Measurements from ENCODE around the gene MEF2A. TPM values are rescaled to one million over a fixed set of nuclear protein-coding genes. Genes with fewer than 3 reads are reported as not detected.

The MEF2A gene
- total RNA-seq, 4 donors from 2014 or later, result 55.3 to 155 (median 105) TPM

DNA sequence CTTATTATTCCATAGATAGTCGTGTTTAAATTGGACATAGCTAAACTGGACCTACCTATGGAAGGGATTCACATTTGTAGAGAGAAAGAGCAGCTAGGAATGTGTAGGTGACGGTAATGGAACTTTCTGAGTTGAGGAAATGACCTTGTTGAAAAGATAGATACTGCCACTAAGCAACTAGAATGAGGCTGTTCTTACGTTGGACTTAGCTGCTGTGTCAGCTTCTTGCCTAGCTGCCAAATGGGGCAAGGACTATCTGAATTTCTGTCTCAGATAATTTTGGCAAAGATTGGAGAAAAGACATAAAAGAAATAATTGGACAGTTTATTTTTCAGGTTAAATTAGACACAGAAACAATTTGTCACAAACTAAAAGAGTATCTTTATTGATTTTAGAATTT, 68.8 kb downstream of the MEF2A start:
- intact Hi-C loops (cut with DNase I), result no loop called here
- no peak overlapping the region for H3K4me3 ChIP-seq (replicated peaks in 1 of 3)
- no peaks in the 10 kb centered on the region for H3K9me3 ChIP-seq
- no peaks in the 10 kb centered on the region for H3K36me3 ChIP-seq
- no peak for DNase-seq
- WGBS, 2 donors, result 77 to 83% methylated on average over 3 of the region's 3 CpGs
- no peaks in the 10 kb centered on the region for H3K27me3 ChIP-seq
- H3K4me1 ChIP-seq, result peaks cover 0 to 5% of the 10 kb centered on the region in 2 donors
- no peak overlapping the region for H3K27ac ChIP-seq
- no peak for TF ChIP-seq POLR2A (IDR thresholded peaks at IDR 0.05)
- TF ChIP-seq, protein P1, sequence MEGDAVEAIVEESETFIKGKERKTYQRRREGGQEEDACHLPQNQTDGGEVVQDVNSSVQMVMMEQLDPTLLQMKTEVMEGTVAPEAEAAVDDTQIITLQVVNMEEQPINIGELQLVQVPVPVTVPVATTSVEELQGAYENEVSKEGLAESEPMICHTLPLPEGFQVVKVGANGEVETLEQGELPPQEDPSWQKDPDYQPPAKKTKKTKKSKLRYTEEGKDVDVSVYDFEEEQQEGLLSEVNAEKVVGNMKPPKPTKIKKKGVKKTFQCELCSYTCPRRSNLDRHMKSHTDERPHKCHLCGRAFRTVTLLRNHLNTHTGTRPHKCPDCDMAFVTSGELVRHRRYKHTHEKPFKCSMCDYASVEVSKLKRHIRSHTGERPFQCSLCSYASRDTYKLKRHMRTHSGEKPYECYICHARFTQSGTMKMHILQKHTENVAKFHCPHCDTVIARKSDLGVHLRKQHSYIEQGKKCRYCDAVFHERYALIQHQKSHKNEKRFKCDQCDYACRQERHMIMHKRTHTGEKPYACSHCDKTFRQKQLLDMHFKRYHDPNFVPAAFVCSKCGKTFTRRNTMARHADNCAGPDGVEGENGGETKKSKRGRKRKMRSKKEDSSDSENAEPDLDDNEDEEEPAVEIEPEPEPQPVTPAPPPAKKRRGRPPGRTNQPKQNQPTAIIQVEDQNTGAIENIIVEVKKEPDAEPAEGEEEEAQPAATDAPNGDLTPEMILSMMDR (IDR thresholded peaks at IDR 0.05), result no peak

DNA sequence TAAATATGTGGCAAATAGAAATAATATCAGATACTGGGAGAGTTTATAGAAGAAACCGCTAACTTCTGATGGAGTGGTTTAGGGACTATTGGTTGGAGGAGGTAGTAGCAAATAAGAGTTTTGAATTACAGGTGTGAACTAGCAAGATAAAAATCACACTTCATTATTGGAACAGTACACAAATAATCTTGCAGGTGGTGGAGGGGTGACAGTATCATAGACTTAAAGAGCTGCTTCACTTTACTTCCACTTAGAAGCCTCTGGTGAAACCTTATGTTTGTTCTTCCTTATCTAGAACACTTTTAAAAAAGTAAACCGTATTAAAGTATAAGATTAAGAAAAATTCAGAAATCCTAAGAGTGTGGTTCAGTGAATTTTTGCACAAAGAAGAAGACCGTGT, 69.4 kb downstream of the MEF2A start:
- Histone ChIP-seq H3K27me3 (no peaks in the 10 kb centered on the region), H3K4me1 (peaks cover 0 to 5% of the 10 kb centered on the region in 2 donors), H3K9me3 (no peaks in the 10 kb centered on the region), H3K4me3 (replicated peaks in 1 of 3) (no peak overlapping the region), H3K36me3 (no peaks in the 10 kb centered on the region), H3K27ac (no peak overlapping the region)
- no peak for DNase-seq
- intact Hi-C loops (cut with DNase I), result no loop called here
- 96% methylated on average over 3 of the region's 3 CpGs for WGBS, 2 donors
- TF ChIP-seq POLR2A (IDR thresholded peaks at IDR 0.05), result no peak
- TF ChIP-seq, protein P1 (IDR thresholded peaks at IDR 0.05), result no peak

DNA sequence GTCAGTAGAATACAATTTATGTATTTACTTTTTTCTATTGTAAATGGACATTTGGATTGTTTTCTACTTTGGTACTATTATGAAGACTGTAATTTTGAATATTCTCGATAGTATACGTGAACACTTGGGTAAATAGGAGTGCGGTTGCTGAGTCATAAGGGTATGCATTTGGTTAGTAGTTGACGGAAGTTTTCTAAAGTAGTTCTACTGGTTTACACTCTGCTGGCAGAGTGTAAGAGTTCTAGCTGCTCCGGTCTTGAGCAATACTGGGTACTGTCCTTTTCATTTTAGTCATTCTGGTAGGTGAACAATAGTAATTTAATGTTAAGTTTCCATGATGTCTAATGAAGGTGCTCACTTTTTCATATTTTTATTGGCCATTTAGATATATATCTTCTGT, 70.0 kb downstream of the MEF2A start:
- TF ChIP-seq, protein P1 (IDR thresholded peaks at IDR 0.05), result no peak
- no peak for TF ChIP-seq POLR2A (IDR thresholded peaks at IDR 0.05)
- Histone ChIP-seq H3K27me3 (no peaks in the 10 kb centered on the region), H3K27ac (no peak overlapping the region), H3K9me3 (no peaks in the 10 kb centered on the region), H3K4me3 (replicated peaks in 1 of 3) (no peak overlapping the region), H3K36me3 (no peaks in the 10 kb centered on the region), H3K4me1 (peaks cover 0 to 5% of the 10 kb centered on the region in 2 donors)
- WGBS, 2 donors, result 93 to 97% methylated on average over 5 of the region's 5 CpGs
- DNase-seq, result no peak
- intact Hi-C loops (cut with DNase I), result no loop called here

DNA sequence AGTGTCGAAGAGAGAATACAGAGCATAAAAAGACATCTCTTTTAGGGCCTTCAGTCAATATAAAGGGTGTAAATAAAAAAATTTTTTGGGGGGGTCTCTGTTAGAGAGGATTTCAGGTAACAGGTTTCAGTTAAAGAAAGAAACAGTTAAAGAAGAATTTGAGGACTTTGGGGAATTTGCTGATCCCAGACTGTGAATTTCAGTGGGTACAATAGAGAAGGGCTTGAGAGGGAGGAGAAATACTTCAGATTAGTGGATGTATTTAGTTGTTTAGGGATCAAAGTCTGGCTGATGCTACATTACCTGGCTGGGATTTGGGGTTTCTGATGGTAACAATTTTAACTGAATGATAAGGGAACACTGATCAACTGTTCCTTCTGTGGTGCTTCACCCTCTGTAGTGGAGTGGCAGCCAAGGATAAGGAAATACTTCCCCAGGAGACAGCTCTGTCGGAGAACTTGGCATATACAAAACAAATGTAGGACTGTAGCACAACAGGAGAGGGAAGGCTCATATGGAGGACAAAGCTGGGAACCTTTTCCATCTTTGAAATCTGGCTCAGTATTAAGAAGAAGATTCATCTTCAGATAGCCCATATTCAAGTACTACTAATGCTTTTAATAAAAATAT, 79.2 kb downstream of the MEF2A start:
- no peaks in the 10 kb centered on the region for H3K27me3 ChIP-seq
- no peak for DNase-seq
- H3K4me3 ChIP-seq (replicated peaks in 1 of 3), result no peak overlapping the region
- TF ChIP-seq, protein P1 (IDR thresholded peaks at IDR 0.05), result no peak
- no peak for TF ChIP-seq POLR2A (IDR thresholded peaks at IDR 0.05)
- H3K9me3 ChIP-seq, result no peaks in the 10 kb centered on the region
- peaks cover 0 to 7% of the 10 kb centered on the region in 2 donors for H3K4me1 ChIP-seq
- intact Hi-C loops (cut with DNase I), result no loop called here
- H3K27ac ChIP-seq, result no peak overlapping the region
- peaks cover 0 to 3% of the 10 kb centered on the region in 2 donors for H3K36me3 ChIP-seq
- 84 to 98% methylated on average over 2 of the region's 2 CpGs for WGBS, 2 donors

DNA sequence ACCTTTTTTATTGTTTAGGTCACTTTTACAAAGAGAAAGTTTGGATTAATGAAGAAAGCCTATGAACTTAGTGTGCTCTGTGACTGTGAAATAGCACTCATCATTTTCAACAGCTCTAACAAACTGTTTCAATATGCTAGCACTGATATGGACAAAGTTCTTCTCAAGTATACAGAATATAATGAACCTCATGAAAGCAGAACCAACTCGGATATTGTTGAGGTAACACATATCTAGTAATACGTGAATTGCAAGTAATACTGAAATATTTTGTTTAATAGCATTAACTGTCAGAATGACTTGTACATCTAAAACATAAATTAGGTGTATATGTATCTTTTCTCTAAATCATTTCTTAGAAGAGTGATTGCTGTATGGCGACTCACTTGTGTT, 79.8 kb downstream of the MEF2A start:
- DNase-seq, result no peak

More for the DNA sequence above, 79.8 kb downstream of the MEF2A start:
- Histone ChIP-seq H3K27ac (no peak overlapping the region), H3K4me3 (replicated peaks in 1 of 3) (no peak overlapping the region), H3K4me1 (peaks cover 0 to 7% of the 10 kb centered on the region in 2 donors), H3K36me3 (peaks cover 0 to 3% of the 10 kb centered on the region in 2 donors), H3K27me3 (no peaks in the 10 kb centered on the region), H3K9me3 (no peaks in the 10 kb centered on the region)
- intact Hi-C loops (cut with DNase I), result no loop called here
- WGBS, 2 donors, result 96 to 97% methylated on average over 3 of the region's 3 CpGs
- TF ChIP-seq, protein P1 (IDR thresholded peaks at IDR 0.05), result no peak
- no peak for TF ChIP-seq POLR2A (IDR thresholded peaks at IDR 0.05)

Measured in thyroid gland (tissue), 4 donors.